NCI-H82 (cell line): ENCODE results near the gene ZMPSTE24.

Experiments used
- DNase-seq: peaks from one replicate; lab custom pipeline; 2025; lab: John Stamatoyannopoulos, UW

Gene ZMPSTE24

DNA sequence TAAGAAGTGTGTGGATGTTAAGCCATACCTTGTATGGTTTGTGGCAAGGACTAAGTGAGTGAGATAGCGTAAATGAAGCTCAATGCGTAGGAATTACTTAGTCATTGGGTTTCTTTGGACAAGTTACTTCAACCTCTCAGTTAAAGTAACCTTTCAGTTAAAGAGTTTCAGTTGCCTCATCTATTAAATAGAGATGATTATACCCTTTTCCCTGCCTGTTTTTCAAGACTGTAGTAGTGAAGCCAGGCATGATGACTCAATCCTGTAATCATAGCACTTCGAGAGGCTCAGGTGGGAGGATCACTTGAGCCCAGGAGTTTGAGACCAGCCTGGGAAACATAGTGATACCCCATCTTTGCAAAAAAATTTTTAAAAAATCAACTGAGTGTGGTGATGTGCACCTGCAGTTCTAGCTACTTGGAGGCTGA lies 6.3 kb downstream of the ZMPSTE24 start:
- DNase-seq: no peak

- no peak for DNase-seq
Measured at GRCh38 chr1:40265298-40265697, 7.3 kb downstream of the ZMPSTE24 start.

- DNase-seq: no peak
Measured at GRCh38 chr1:40265919-40266318, 7.9 kb downstream of the ZMPSTE24 start.

- DNase-seq: no peak
Measured at GRCh38 chr1:40266786-40267535, 8.9 kb downstream of the ZMPSTE24 start.

DNA sequence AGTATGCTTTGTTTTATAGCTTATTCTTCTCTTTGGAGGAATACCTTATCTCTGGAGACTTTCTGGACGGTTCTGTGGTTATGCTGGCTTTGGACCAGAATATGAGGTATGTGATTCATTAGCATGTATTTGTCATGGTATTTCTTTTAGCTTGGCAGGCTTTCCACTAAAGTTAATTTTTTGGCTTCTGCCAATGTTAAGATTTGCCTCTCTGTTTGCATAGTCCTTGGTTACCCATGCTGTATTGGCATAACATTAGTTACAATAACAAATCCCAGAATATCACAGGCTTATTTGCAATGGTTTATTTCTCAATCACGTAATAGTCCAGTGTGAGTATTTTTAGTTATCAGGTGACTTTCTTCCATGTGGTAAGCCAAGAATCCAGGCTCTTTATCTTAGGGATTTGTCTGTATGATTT lies 9.7 kb downstream of the ZMPSTE24 start:
- no peak for DNase-seq

- DNase-seq: no peak
Measured at GRCh38 chr1:40268211-40268610, 10.2 kb downstream of the ZMPSTE24 start.

DNA sequence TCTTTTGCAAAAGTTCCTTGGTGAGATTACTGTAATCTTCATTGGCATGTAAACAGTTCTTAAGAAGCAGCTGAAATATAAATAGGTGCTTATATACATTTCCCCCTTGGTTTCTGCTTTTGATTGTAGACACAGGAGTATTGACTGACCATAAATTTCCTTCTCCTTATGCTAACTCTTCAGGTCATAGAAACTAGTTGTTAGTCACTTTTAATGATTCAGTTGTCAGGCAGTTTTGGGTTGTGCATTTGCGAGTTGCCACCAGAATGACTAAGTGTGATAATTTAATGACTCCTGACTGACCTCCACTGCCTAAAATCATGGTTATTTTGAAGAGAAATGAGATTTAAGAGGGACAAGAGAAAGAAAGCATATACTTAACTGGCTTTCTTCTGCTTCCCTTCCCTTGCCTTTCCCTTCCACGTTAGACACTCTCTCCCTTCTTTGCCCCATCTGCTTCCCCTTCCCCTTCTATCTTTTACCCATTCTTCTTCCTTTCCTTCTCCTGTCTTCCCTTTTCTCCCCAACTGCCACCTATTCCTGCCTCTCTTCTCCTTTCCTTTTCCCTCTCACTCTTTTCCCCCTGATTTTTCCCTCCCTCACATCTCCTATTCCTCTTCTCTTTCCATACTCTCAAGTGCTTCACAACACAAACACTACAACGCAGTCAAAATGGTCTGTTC lies 12.3 kb downstream of the ZMPSTE24 start:
- no peak for DNase-seq

- no peak for DNase-seq
Measured at GRCh38 chr1:40272653-40273213, 14.7 kb downstream of the ZMPSTE24 start.

DNA sequence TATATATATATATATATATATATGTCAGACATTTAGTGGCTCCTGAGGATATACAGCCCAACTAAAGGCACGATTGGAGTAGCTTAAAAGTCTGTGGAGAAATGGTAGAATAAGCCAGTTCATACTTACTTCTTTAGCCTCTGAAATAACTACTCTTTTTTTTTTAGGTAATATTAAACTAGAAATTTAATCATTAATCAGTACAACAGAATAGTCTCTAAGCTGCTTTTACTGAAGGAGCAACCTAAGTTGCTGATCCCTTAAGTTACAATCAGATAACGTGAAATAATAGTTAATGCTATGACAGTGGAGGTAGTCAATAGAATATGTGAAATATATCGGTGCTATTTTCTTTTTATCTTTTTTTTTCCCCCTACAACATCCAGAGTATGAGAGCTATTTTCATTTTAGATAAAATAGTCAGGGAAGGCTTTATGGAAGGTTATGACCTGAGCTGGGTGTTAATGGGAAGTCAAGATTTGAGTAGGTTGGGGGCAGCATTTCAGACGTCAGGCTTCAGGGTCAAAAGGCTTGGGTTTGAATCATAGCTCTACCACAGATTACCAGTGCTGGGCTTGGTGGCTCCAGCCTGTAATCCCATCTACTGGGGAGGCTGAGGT lies 15.6 kb downstream of the ZMPSTE24 start:
- DNase-seq: no peak

GRCh38 chr1:40274331-40274730 lies 16.3 kb downstream of the ZMPSTE24 start:
- DNase-seq: no peak

DNA sequence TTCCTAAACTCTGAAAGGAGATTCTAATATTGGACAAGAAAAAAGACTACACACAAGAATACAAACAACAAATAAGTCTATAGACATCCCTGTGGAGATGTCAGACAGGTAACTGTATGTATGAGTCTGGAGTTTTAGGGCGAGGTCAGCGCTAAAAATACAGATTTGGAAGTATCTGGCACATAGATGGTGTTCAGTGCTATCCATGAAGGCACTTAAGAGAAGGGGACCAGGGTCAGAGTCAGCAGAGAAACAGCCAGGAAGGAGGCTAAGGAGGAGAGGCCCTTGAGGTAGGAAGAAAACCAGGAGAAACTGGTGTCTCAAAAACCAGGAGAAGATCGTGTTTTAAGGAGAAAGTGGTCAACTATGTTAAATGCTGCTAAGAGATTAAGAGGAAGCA lies 18.1 kb downstream of the ZMPSTE24 start:
- DNase-seq: no peak

DNA sequence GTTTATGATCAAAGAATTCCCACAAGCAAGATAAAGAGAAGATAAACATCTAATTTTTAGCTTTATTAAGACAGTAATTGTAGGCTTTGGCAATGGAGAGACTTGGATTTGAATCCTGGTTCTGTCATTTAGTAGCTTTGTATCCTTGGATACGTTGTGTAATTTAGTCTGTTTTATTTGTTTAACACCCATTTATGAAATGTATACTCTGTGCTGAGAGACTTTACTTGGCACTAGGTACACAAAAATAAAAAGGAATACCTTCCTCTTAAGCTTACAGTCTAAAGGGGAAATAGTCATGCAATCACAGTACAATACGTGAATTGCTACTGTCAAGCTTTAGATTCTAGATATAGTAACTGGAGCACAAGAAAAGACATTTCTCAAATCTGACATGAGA lies 23.8 kb downstream of the ZMPSTE24 start:
- DNase-seq: no peak

DNA sequence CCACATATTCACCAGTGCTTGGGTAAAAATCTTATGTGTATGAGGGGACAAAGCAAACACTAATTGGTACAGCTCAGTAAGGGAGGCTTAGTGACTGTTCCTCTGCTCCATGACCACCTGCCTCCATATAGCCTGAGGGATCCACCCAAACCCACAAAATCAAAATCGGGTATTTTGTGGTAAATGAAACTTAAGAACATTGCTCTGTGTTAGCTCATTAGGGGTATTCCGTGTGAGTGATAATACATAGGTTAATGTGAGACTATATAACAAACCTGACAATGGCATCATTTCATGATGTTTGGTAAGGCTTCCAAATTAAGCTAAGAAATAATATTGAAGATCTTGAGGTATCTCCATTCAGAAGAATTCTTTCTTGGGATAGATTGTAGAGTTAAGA lies 33.3 kb downstream of the ZMPSTE24 start:
- DNase-seq: no peak

DNA sequence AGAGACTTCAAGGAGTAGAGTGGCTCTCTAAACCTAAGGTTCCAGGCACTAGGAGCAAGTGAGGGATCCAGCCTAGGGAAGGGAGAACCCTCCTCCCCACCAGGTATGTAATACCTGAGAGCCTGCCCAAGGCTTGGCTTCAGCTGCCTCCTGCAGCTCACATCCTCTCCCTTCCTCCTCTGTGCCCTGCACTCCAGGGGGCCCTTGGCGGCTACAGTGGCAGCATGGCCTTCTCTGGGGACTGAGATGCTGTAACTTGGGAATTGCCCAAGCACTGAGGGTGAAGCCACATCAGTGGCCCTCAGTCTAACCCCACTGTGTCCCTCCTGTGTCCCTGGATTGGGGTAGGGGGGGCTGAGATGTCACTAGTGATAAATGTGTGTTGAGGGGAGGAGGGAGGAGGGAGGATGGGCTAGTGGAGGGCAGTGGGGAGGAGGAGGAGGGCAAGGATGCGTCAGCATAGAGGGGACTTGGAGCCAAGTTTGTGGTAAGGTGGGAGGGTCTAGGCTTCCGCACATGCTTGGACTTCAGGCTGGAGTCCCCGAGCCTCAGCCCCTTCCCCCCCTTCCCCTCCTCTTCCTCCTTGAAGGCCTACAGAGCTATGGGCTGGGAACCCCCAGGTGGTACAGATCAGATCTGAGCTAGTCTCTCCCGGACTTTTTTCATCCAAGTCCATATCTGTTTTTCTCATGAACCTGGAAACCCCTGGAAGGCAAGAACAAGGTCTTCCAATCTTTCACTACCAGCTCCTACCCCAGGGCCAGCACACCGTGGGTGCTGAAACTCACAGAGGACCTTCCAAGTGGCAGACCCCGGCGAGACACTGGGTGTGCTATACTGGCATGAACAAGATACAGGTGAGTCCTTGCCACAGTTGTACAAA lies 41.6 kb downstream of the ZMPSTE24 start:
- no peak for DNase-seq

- DNase-seq: no peak
Measured at GRCh38 chr1:40300249-40300567, 42.2 kb downstream of the ZMPSTE24 start.

DNA sequence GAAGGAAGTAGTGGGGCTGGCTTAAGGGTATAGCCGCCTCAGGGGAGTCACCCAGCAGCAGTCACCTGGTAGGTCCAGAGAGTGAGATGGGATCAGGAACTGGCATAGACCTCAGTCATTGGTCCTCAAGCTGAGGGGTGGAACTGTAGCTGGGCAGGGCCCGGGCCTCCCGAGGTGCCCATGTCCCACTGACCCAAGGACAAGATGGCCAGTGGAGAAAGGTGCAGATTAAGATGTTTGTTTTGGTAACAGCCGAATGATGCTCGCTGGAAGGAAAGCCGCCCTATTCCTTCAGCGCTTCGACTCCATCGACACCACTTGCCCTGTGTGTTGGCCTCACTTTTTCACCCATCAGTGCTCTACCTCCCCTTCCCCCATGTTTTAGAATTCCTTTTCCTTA lies 42.6 kb downstream of the ZMPSTE24 start:
- no peak for DNase-seq

DNA sequence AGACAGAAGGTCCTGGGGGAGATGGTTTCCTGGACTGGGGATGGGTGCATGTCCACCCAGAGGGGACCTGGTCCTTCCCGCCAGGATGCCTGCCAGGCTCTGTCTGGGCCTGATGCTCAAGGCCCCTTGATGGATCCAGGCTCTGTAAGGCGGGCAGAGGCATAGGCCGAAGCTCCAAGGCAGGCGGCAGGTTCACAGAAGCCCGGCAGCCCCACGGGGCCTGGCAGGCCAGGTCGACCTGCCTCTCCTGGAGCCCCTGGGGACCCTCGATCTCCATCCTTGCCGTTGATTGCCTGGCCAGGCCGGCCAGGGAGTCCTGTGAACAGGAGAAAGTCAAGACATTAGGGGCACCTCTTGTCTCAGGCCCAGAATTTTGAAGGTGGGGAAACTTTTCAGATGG lies 43.0 kb downstream of the ZMPSTE24 start:
- no peak for DNase-seq

DNA sequence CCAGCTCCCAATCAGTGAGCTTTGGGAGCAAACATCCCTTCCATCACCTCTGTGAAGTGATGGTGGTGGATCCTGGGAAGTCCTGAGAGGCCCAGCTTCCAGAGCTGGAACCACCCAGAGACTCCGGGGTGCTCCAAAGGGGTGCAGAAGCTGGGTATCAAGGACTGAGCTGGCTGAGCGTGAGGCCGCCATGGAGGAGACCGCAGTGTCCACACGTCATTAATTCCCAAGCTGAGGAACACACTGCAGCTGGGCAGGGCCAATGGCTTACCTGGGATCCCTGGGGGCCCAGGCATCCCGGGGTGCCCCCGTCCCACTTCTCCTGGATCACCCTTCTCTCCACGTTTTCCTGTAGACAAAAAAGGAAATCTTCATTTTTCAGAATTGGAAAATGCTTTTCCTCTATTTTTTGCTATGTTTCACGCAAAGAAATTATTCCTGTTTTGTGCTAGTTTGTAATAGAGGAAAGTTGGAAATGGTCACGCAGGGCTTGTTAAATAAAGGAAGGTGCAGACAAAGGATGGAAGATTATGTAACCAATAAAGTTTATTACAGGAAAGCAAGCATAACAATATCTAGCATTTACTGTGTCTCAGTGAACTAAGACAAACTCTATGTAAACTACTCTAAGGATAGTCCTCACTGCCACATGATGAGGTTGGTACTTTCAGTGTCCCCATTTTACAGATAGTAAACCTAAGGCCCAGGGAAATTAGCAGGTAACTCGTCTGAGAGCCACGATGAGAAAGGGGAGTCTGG lies 43.7 kb downstream of the ZMPSTE24 start:
- DNase-seq: no peak

DNA sequence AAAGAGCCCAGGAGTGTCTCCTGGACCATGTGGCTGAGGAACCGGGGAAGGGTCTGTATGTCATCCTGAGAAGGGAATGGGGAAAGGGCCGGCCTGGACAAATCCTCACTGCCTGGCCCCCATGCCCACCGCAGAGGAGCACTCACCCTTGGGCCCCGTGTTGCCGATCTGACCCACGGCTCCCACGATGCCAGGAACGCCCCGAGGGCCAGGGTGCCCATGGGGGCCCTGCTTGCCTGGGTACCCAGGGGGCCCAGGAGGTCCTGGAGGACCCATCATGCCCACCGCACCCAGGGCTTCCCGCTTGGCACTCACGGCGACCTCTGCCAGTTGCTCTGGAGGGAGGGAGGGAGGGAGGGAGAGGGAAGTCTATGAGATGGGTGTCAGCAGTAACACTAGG lies 44.4 kb downstream of the ZMPSTE24 start:
- DNase-seq: no peak

DNA sequence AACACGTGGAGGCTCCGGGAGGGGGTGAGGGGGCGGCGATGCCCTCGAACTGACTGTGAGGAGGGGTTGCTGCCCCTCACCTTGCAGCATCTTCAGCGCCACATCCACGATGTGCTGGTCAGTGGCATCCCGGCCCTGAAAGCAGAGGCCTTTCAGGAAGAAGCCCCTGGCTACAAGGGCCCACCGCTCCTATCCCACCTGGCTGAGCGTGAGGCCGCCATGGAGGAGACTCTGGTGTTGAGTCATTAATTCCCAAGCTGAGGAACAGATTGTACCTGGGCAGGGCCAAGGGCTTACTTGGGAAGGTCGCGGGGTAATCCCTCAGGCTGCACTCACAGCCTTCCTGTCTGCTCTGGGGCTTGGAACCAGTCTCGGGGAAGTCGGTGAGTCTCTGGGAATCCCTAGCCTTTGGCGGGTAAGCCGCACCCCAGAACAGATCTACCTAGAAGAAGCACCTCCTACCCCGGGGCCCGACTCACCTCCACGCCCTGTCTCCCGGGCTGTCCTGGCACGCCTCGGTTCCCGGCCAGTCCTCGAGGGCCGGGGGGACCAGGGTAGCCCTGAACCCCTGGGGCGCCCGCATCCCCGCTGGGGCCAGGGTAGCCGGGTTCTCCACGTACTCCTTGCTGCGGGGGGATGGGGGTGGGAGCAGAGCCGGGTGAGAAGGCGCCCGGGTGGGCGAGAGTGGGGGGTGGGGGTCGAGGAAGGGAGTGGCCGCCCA lies 45.2 kb downstream of the ZMPSTE24 start:
- peak; percentile 43 for DNase-seq

- no peak for DNase-seq
Measured at GRCh38 chr1:40303790-40304189, 45.8 kb downstream of the ZMPSTE24 start.
